ENCODE data around the gene MRPL38. TPM values are rescaled to one million over a fixed set of nuclear protein-coding genes. Genes with fewer than 3 reads are reported as not detected.
A peak's percentile ranks its signal among the peaks of the same experiment; 100 is the strongest.

MRPL38 gene
- total RNA-seq, 2 donors from 2014 or later = 27.2 to 36.4 TPM

DNA sequence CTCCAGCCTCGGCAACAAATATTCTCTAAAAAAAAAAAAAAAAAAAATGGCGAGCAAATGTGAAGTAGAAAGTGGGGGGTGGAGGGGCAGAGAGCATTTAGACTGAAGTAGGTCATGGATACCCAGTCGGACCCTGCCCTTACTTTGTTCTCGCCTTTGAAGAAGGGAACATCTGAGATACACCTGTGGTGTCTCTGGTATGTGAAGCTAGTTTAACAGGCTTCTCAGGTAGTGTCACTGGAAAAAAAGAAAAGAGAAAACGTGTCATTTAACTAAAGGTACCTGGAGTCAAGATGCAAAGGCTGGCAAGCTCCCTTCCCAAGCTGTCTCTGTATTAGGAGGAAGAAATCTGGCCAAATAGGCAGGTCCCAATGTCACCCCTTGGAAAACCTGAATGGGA is 28.2 kb upstream of the MRPL38 start:
- Histone ChIP-seq H3K9me3 (no peaks in the 10 kb centered on the region), H3K36me3 (no peaks in the 10 kb centered on the region), H3K27me3 (no peaks in the 10 kb centered on the region), H3K4me1 (no peaks in the 10 kb centered on the region), H3K27ac (no peak overlapping the region), H3K4me3 (no peak overlapping the region)
- DNase-seq (ENCODE audit: low spot score) = no peak
- TF ChIP-seq, protein P1, sequence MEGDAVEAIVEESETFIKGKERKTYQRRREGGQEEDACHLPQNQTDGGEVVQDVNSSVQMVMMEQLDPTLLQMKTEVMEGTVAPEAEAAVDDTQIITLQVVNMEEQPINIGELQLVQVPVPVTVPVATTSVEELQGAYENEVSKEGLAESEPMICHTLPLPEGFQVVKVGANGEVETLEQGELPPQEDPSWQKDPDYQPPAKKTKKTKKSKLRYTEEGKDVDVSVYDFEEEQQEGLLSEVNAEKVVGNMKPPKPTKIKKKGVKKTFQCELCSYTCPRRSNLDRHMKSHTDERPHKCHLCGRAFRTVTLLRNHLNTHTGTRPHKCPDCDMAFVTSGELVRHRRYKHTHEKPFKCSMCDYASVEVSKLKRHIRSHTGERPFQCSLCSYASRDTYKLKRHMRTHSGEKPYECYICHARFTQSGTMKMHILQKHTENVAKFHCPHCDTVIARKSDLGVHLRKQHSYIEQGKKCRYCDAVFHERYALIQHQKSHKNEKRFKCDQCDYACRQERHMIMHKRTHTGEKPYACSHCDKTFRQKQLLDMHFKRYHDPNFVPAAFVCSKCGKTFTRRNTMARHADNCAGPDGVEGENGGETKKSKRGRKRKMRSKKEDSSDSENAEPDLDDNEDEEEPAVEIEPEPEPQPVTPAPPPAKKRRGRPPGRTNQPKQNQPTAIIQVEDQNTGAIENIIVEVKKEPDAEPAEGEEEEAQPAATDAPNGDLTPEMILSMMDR (IDR thresholded peaks at IDR 0.05) = no peak

DNA sequence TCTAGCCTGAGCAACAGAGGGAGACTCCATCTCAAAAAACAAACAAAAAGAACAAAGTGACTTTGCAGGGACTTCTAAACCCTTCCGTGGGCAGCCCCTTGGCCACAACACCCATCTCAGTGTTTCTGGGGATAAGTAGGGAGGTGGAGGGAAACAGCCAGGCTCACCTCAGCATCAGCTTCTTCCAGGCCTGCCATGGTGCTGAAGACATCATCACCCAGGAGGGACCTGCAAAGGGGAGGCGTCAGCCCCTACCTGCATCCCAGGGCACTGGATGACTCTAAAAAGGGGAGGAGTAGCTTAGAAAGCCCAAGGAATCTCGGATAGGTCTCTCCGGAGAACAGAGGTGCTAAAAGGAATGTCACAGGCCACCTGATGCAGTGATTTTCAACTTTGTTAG is 26.4 kb upstream of the MRPL38 start:
- no peaks in the 10 kb centered on the region for H3K4me1 ChIP-seq
- no peak for DNase-seq (ENCODE audit: low spot score)
- TF ChIP-seq, protein P1 (IDR thresholded peaks at IDR 0.05) = no peak
- H3K36me3 ChIP-seq = no peaks in the 10 kb centered on the region
- H3K4me3 ChIP-seq = no peak overlapping the region
- H3K27me3 ChIP-seq = no peaks in the 10 kb centered on the region
- H3K27ac ChIP-seq = no peak overlapping the region
- H3K9me3 ChIP-seq = no peaks in the 10 kb centered on the region

DNA sequence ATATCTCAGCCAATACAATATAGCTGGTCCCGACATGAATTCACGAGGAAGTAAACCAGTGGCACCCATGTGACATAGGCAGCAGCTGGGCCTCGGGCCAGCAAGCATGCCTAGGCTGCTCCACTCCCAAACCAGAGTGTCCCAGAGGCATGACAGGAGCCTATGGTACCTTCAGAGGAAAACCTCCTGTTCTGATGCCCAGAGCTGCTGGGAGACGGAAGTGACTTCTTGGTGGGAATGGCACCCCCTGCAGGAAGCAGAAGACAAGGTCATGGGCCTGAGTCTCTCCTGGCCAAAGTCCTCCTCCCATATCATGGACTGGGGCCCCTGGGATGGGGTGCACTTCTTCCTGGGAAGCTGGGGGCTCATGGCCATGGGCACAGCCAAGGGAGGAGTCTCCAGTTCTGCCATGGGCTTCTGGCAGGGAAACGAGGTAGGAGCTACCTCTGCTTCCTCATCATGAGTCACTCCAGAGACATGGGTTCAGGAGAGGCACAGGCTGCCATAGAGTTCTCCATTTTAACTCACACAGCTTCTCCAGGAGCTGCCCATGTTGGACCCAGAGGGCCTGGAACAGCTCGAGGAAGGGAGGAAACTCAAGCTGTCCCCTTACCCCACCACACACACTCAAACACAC is 22.7 kb upstream of the MRPL38 start:
- TF ChIP-seq, protein P1 (IDR thresholded peaks at IDR 0.05) = peak; percentile 10 to 36
- H3K27ac ChIP-seq = no peak overlapping the region
- no peaks in the 10 kb centered on the region for H3K27me3 ChIP-seq
- no peaks in the 10 kb centered on the region for H3K9me3 ChIP-seq
- peaks cover 0 to 10% of the 10 kb centered on the region in 2 donors for H3K4me1 ChIP-seq
- no peak for DNase-seq (ENCODE audit: low spot score)
- no peak overlapping the region for H3K4me3 ChIP-seq
- no peaks in the 10 kb centered on the region for H3K36me3 ChIP-seq

DNA sequence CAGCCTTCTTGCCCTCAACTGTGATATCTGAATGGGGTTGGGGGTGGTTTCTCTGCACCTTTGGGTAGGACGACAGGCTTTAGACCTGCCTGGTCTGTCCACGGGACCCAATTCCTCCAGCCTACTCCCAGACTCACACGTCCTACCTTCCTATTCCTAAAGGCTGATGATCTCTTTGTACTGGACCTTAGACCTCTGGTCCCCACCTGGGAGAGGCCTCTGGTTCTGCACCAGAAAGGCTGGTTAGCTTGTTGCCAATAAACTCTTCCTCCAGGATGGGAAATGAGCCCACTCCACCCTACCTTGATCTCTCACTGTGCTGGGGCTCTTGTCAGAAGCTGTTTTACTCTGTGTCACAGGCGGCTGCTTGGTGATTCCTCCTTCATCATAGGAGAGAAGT is 21.8 kb upstream of the MRPL38 start:
- peaks cover 0 to 14% of the 10 kb centered on the region in 2 donors for H3K4me1 ChIP-seq
- no peaks in the 10 kb centered on the region for H3K27me3 ChIP-seq
- no peak for DNase-seq (ENCODE audit: low spot score)
- H3K4me3 ChIP-seq = no peak overlapping the region
- TF ChIP-seq, protein P1 (IDR thresholded peaks at IDR 0.05) = no peak
- H3K9me3 ChIP-seq = no peaks in the 10 kb centered on the region
- no peak overlapping the region for H3K27ac ChIP-seq
- H3K36me3 ChIP-seq = no peaks in the 10 kb centered on the region

DNA sequence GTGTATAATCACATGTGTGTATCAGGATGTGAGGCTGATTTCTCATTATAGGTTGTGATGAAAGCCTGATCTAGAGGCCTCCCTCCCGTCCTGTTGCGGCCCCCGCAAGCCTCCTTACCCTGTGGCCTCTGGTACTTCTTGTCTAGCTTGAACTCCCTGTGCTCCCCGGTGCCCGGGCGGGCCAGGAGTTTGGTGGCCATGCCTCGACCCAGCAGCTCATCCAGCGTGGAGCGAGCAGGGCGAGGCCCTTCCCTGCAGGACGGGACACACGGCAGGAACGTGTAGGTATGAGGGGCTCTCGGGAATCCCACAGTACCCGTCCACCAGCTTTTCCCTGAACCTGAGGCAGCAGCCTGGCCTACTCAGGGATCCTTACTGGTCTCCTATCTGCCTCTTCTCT is 21.2 kb upstream of the MRPL38 start:
- no peak for DNase-seq (ENCODE audit: low spot score)
- H3K9me3 ChIP-seq = no peaks in the 10 kb centered on the region
- no peak overlapping the region for H3K27ac ChIP-seq
- H3K27me3 ChIP-seq = no peaks in the 10 kb centered on the region
- H3K4me3 ChIP-seq = no peak overlapping the region
- TF ChIP-seq, protein P1 (IDR thresholded peaks at IDR 0.05) = no peak
- H3K36me3 ChIP-seq = no peaks in the 10 kb centered on the region
- H3K4me1 ChIP-seq = peaks cover 0 to 14% of the 10 kb centered on the region in 2 donors

DNA sequence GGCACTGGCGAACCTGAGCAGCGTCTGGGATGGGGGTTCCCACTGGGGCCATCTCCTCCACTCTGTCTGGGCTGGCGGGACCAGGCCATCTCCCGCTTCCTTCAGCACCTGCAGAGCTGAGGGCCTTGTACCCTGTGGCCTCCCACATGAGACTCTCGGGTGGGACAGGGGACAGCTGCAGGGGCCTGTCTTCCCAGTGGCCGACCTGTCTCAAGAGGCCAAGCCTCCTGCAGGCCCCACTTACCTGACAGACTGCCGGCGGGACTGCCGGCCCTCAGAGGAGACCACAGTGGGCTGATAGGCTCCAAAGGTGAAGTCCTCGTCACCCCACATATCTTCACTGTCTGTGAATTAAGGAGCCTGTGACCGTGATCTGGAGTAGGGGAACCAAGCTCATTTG is 20.4 kb upstream of the MRPL38 start:
- Histone ChIP-seq H3K27me3 (no peaks in the 10 kb centered on the region), H3K4me1 (peaks cover 0 to 14% of the 10 kb centered on the region in 2 donors), H3K4me3 (no peak overlapping the region), H3K36me3 (no peaks in the 10 kb centered on the region), H3K27ac (no peak overlapping the region), H3K9me3 (no peaks in the 10 kb centered on the region)
- DNase-seq (ENCODE audit: low spot score) = no peak
- TF ChIP-seq, protein P1 (IDR thresholded peaks at IDR 0.05) = no peak

All from right atrium auricular region (tissue), 2 donors.